GM19193 (cell line): Measurements from ENCODE around the gene TXK.

Experiments used
- POLR2A ChIP-seq: IDR thresholded peaks from 4 replicates; pipeline ENCODE4 v1.6.1; 2011; ENCODE audit not compliant: insufficient read depth, insufficient read length; ENCODE audit errors: extremely low read depth

The TXK gene

GRCh38 chr4:48134081-48134480 is at the start of gene TXK:
Gene TXK (minus strand): TSS chr4:48134250. CDS start chr4:48134170, 80 bp downstream.
- TF ChIP-seq POLR2A: no peak

- no peak for TF ChIP-seq POLR2A
These were observed 46.2 kb upstream of the TXK start for GRCh38 chr4:48180234-48180633.

- TF ChIP-seq POLR2A: no peak
These were observed 44.9 kb upstream of the TXK start for GRCh38 chr4:48178931-48179330.

- TF ChIP-seq POLR2A: no peak
These were observed 41.8 kb upstream of the TXK start for GRCh38 chr4:48175806-48176205.

GRCh38 chr4:48175328-48175727 is 41.3 kb upstream of the TXK start:
- TF ChIP-seq POLR2A: no peak

GRCh38 chr4:48173056-48173991 is 39.3 kb upstream of the TXK start:
- no peak for TF ChIP-seq POLR2A

GRCh38 chr4:48172651-48173050 is 38.6 kb upstream of the TXK start:
- TF ChIP-seq POLR2A: no peak

- no peak for TF ChIP-seq POLR2A
These were observed 35.6 kb upstream of the TXK start for GRCh38 chr4:48169636-48170035.

- TF ChIP-seq POLR2A: no peak
These were observed 33.7 kb upstream of the TXK start for GRCh38 chr4:48167538-48168263.

- no peak for TF ChIP-seq POLR2A
These were observed 29.7 kb upstream of the TXK start for GRCh38 chr4:48163746-48164145.

- no peak for TF ChIP-seq POLR2A
These were observed 28.1 kb upstream of the TXK start for GRCh38 chr4:48162162-48162561.

GRCh38 chr4:48157271-48157670 is 23.2 kb upstream of the TXK start:
- no peak for TF ChIP-seq POLR2A

GRCh38 chr4:48156423-48156822 is 22.4 kb upstream of the TXK start:
- TF ChIP-seq POLR2A: no peak

- no peak for TF ChIP-seq POLR2A
These were observed 19.9 kb upstream of the TXK start for GRCh38 chr4:48153791-48154550.

- TF ChIP-seq POLR2A: no peak
These were observed 18.2 kb upstream of the TXK start for GRCh38 chr4:48152259-48152658.
